K562 (cell line): ENCODE measurements around the gene LOXHD1.

Source experiments
- ATF7 ChIP-seq: fragments of 450-650 bp; IDR thresholded peaks from 2 replicates; pipeline ENCODE4 v1.7.1; 2014; ENCODE audit warnings: mild to moderate bottlenecking, moderate library complexity
- JUNB ChIP-seq: fragments of 450-650 bp; formaldehyde crosslinking; conservative IDR thresholded peaks from 2 replicates; pipeline ENCODE4 v1.4.0; 2020; ENCODE audit warnings: mild to moderate bottlenecking
- POLR2AphosphoS5 ChIP-seq: IDR thresholded peaks from 2 replicates; pipeline ENCODE4 v1.6.1; 2011; ENCODE audit warnings: mild to moderate bottlenecking, low read depth, low read length, moderate library complexity; ENCODE audit not compliant: control insufficient read depth, insufficient read depth
- TAF1 ChIP-seq: IDR thresholded peaks from 2 replicates; pipeline ENCODE4 v1.6.1; 2011; ENCODE audit warnings: mild to moderate bottlenecking, low read length, moderate library complexity; ENCODE audit not compliant: insufficient read depth, control insufficient read depth, severe bottlenecking; ENCODE audit errors: extremely low read depth
- TFAM ChIP-seq: fragments of 250-450 bp; sonication (Bioruptor Pico); conservative IDR thresholded peaks from 2 replicates; pipeline ENCODE4 v1.5.0; 2021; ENCODE audit warnings: mild to moderate bottlenecking, moderate library complexity
- TF ChIP-seq, protein P1 (sequence below): sonication (generic); formaldehyde crosslinking; IDR thresholded peaks from 2 replicates; pipeline ENCODE4 v1.9.0; 2022; ENCODE audit warnings: mild to moderate bottlenecking, missing genetic modification reagents
- TF ChIP-seq, protein P2 (sequence below), 3 experiments: IDR thresholded peaks in 2 of 3; conservative IDR thresholded peaks in 1 of 3; 2 replicates each; pipeline ENCODE4 v1.5.1; 2011 to 2012; ENCODE audit warnings: low read length in 3 of 3, mild to moderate bottlenecking in 3 of 3, control low read depth in 2 of 3, improper control_type of control experiment in 1 of 3, inconsistent platforms in 1 of 3, low read depth in 1 of 3, mixed read lengths in 1 of 3, moderate library complexity in 1 of 3; ENCODE audit not compliant: insufficient read depth in 2 of 3

DNA sequence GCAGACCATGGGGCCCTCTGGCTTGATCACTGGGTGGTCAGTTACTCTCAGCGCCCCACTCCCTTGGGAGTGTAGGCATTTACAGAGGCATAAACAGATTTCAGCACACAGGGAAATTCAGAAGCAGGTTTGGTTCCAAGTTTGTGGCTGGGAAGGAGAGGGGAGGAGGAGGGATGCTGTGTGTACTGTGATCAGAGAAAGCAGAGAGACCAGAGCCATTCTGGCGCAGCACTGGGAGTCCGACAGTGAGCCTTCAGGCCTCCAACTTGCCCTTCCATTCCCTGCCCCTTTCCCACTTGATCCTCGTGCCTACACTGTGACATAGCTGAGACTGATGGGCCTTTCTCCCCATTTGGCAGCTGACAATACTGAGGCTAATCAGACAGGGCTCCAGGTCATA, 47.8 kb upstream of the LOXHD1 start:
- no peak for TF ChIP-seq JUNB (CRISPR knock-in tag)
- TF ChIP-seq ATF7, result no peak
- TF ChIP-seq, protein P1, sequence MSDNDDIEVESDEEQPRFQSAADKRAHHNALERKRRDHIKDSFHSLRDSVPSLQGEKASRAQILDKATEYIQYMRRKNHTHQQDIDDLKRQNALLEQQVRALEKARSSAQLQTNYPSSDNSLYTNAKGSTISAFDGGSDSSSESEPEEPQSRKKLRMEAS (CRISPR knock-in tag), result no peak
- no peak for TF ChIP-seq TAF1
- no peak for TF ChIP-seq TFAM
- no peak for TF ChIP-seq POLR2AphosphoS5
- TF ChIP-seq, protein P2, sequence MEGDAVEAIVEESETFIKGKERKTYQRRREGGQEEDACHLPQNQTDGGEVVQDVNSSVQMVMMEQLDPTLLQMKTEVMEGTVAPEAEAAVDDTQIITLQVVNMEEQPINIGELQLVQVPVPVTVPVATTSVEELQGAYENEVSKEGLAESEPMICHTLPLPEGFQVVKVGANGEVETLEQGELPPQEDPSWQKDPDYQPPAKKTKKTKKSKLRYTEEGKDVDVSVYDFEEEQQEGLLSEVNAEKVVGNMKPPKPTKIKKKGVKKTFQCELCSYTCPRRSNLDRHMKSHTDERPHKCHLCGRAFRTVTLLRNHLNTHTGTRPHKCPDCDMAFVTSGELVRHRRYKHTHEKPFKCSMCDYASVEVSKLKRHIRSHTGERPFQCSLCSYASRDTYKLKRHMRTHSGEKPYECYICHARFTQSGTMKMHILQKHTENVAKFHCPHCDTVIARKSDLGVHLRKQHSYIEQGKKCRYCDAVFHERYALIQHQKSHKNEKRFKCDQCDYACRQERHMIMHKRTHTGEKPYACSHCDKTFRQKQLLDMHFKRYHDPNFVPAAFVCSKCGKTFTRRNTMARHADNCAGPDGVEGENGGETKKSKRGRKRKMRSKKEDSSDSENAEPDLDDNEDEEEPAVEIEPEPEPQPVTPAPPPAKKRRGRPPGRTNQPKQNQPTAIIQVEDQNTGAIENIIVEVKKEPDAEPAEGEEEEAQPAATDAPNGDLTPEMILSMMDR (IDR thresholded peaks at IDR 0.05 in 2 of 3, conservative IDR thresholded peaks at IDR 0.05 in 1 of 3; ENCODE audit: insufficient read depth in 2 of 3, low read depth in 1 of 3, low read length in 3 of 3), result no peak
